Lower leg skin (tissue), 3 donors: Measurements from ENCODE around the gene GINS1.

Experiments used
- POLR2A ChIP-seq, 2 donors: fragments of 450-650 bp; IDR thresholded peaks; one replicate each; pipeline ENCODE4 v1.6.1; 2016 to 2017; ENCODE audit warnings: antibody characterized with exemption in 2 of 2, mild to moderate bottlenecking in 1 of 2, moderate library complexity in 1 of 2
- TF ChIP-seq, protein P1 (sequence below), 3 donors: fragments of 450-650 bp; IDR thresholded peaks; one replicate each; pipeline ENCODE4 v1.5.1; 2016; ENCODE audit warnings: antibody characterized with exemption in 3 of 3, mild to moderate bottlenecking in 3 of 3, moderate library complexity in 2 of 3

DNA sequence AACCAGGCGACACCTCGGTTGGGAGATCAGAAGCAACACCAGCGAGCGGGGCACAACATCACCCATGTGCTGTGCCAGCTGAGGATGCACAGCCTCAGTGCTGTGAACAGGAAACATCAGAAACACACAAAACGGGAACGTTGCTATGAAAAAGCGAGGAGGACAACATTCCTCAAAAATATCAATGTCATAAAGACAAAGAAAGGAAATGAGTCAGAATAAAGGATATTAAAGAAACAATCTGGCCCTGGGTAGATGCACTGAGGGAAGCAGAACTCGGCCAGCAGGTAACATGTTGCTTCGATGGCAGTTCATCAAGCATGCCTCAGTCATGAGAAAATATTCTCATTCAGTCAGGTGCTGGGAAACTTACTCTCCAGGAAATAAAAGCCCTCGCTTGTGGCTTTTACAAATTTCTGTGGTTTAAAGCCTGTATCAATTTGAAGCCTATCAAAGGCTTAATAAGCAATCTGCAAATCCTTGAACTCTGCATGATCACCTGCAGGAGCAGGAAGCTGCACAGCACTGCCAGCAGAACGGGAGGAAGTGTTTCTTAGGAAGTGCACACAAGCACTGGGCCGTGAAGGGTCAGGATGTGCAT lies 77.5 kb downstream of the GINS1 start:
- TF ChIP-seq, protein P1, sequence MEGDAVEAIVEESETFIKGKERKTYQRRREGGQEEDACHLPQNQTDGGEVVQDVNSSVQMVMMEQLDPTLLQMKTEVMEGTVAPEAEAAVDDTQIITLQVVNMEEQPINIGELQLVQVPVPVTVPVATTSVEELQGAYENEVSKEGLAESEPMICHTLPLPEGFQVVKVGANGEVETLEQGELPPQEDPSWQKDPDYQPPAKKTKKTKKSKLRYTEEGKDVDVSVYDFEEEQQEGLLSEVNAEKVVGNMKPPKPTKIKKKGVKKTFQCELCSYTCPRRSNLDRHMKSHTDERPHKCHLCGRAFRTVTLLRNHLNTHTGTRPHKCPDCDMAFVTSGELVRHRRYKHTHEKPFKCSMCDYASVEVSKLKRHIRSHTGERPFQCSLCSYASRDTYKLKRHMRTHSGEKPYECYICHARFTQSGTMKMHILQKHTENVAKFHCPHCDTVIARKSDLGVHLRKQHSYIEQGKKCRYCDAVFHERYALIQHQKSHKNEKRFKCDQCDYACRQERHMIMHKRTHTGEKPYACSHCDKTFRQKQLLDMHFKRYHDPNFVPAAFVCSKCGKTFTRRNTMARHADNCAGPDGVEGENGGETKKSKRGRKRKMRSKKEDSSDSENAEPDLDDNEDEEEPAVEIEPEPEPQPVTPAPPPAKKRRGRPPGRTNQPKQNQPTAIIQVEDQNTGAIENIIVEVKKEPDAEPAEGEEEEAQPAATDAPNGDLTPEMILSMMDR (IDR thresholded peaks at IDR 0.05), result no peak
- TF ChIP-seq POLR2A (IDR thresholded peaks at IDR 0.05), result no peak
